NB4 (cell line): ENCODE results near the gene CCDC13.
A peak's percentile ranks its signal among the peaks of the same experiment; 100 is the strongest.

ENCODE experiments used
- DNase-seq: peaks from one replicate; pipeline ENCODE4 v3.0.0; 2010; ENCODE audit warnings: low read depth
- H3K4me3 ChIP-seq: one replicate; pipeline ENCODE4 v1.5.1; 2011; ENCODE audit warnings: mild to moderate bottlenecking, low read depth, low read length, moderate library complexity
- CTCF ChIP-seq: IDR thresholded peaks from one replicate; pipeline ENCODE4 v1.5.1; 2012; ENCODE audit warnings: low read depth, low read length
- MAX ChIP-seq: IDR thresholded peaks from 2 replicates; pipeline ENCODE4 v1.6.1; 2011; ENCODE audit warnings: low read depth, low read length
- MYC ChIP-seq: IDR thresholded peaks from 2 replicates; pipeline ENCODE4 v1.6.1; 2011; ENCODE audit warnings: low read depth, low read length
- POLR2A ChIP-seq: IDR thresholded peaks from 2 replicates; pipeline ENCODE4 v1.6.1; 2011; ENCODE audit warnings: mild to moderate bottlenecking; ENCODE audit not compliant: insufficient read length; ENCODE audit errors: extremely low read depth

CCDC13 gene

GRCh38 chr3:42769477-42770131 is 3.4 kb downstream of the CCDC13 start:
- no peak for DNase-seq
- no peak for TF ChIP-seq MYC
- no peak for TF ChIP-seq MAX
- TF ChIP-seq CTCF, result no peak
- TF ChIP-seq POLR2A, result no peak
- no peak overlapping the region for H3K4me3 ChIP-seq

GRCh38 chr3:42764561-42765295 is 8.3 kb downstream of the CCDC13 start:
- H3K4me3 ChIP-seq, result no peak overlapping the region
- no peak for DNase-seq
- TF ChIP-seq MYC (no peak), MAX (no peak), CTCF (no peak), POLR2A (no peak)

- DNase-seq, result no peak
- no peak for TF ChIP-seq MYC
- TF ChIP-seq MAX, result no peak
- TF ChIP-seq CTCF, result no peak
- no peak for TF ChIP-seq POLR2A
- no peak overlapping the region for H3K4me3 ChIP-seq
These were observed 8.9 kb downstream of the CCDC13 start for GRCh38 chr3:42764115-42764514.

- DNase-seq, result no peak
- H3K4me3 ChIP-seq, result no peak overlapping the region
- no peak for TF ChIP-seq POLR2A
- TF ChIP-seq MAX, result no peak
- TF ChIP-seq CTCF, result no peak
- no peak for TF ChIP-seq MYC
These were observed 10.0 kb downstream of the CCDC13 start for GRCh38 chr3:42763021-42763420.

GRCh38 chr3:42762046-42762724 is 10.9 kb downstream of the CCDC13 start:
- H3K4me3 ChIP-seq, result no peak overlapping the region
- DNase-seq, result peak; percentile 90
- TF ChIP-seq MYC, result peak; percentile 38; the same call in 1 of the 2 replicates
- TF ChIP-seq MAX, result peak; percentile 35; the same call in 1 of the 2 replicates
- TF ChIP-seq POLR2A, result no peak
